HepG2 (cell line): ENCODE results near the gene KCNQ2. TPM values are rescaled to one million over a fixed set of nuclear protein-coding genes. Genes with fewer than 3 reads are reported as not detected.

Experiments
- ATAC-seq: fragments of 200-7000 bp; cut with Tn5 transposase; 3 replicates; pipeline ENCODE4 v1.9.1; 2020; ENCODE audit warnings: mild to moderate bottlenecking, moderate library complexity
- BruUV-seq: library from RNA; stranded (reverse); fragments of 400-500 nt; replicated peaks from 2 replicates; lab custom pipeline; 2021; lab: Mats Ljungman, UMichigan
- CTCF ChIA-PET: fragments of 300-600 bp; formaldehyde crosslinking; extraction: SDS; loops from one replicate; lab custom pipeline; 2021; ENCODE audit warnings: low total read pairs, inconsistent platforms, low intra/inter-chr PET ratio; lab: Yijun Ruan, JAX
- POLR2A ChIA-PET: fragments of 350-600 bp; sonication (Branson Sonifier 250); formaldehyde crosslinking; loops from one replicate; lab custom pipeline; 2020; ENCODE audit warnings: antibody characterized with exemption, inconsistent platforms; lab: Yijun Ruan, JAX
- DNase-seq: peaks from one replicate; pipeline ENCODE4 v3.0.0-alpha.2; 2015; ENCODE audit warnings: low spot score
- FAIRE-seq: peaks from 3 replicates; lab custom pipeline; 2011; peaks lifted over from hg19 to GRCh38; lab: Jason Lieb, UNC
- H2AFZ ChIP-seq: one replicate; pipeline ENCODE4 v1.6.1; 2011; ENCODE audit warnings: low read length, inconsistent platforms
- H3K27ac ChIP-seq: fragments of 300-600 bp; 3 replicates; pipeline ENCODE4 v1.8.0; 2011; ENCODE audit warnings: mixed run types, mild to moderate bottlenecking, mixed read lengths, low read length, inconsistent platforms; ENCODE audit not compliant: insufficient read depth; ENCODE audit errors: extremely low read length
- H3K27me3 ChIP-seq, 2 experiments: fragments of 200-600 bp in 1 of 2; 2 replicates in 1 of 2; 3 replicates in 1 of 2; pipeline versions ENCODE4 v1.6.0 to v1.8.0; 2011; ENCODE audit warnings: low read length in 2 of 2, mild to moderate bottlenecking in 2 of 2, moderate library complexity in 2 of 2, inconsistent platforms in 1 of 2; ENCODE audit not compliant: insufficient read depth in 2 of 2, control insufficient read depth in 1 of 2
- H3K36me3 ChIP-seq, 2 experiments: fragments of 200-600 bp in 1 of 2; replicated peaks in 1 of 2; 2 replicates in 1 of 2; 3 replicates in 1 of 2; pipeline versions ENCODE4 v1.5.1 to v1.8.0; 2011; ENCODE audit warnings: low read length in 2 of 2, inconsistent platforms in 1 of 2; ENCODE audit not compliant: insufficient read depth in 2 of 2, control insufficient read depth in 1 of 2
- H3K4me1 ChIP-seq: 2 replicates; pipeline ENCODE4 v1.5.1; 2012; ENCODE audit warnings: low read length, inconsistent platforms; ENCODE audit not compliant: insufficient read depth
- H3K4me2 ChIP-seq: 2 replicates; pipeline ENCODE4 v1.6.0; 2011; ENCODE audit warnings: low read depth, low read length, inconsistent platforms
- H3K4me3 ChIP-seq, 3 experiments: fragments of 200-600 bp in 1 of 3; sonication (generic), shearing (Covaris generic) in 1 of 3; replicated peaks in 1 of 3; 2 replicates each; pipeline ENCODE4 v1.5.1; 2011 to 2016; ENCODE audit warnings: low read length in 3 of 3, inconsistent platforms in 2 of 3, low read depth in 2 of 3, mild to moderate bottlenecking in 2 of 3, control low read depth in 1 of 3, mixed read lengths in 1 of 3; ENCODE audit not compliant: insufficient read depth in 1 of 3
- H3K79me2 ChIP-seq: one replicate; pipeline ENCODE4 v1.6.1; 2011; ENCODE audit warnings: low read length, inconsistent platforms; ENCODE audit not compliant: insufficient read depth
- H3K9ac ChIP-seq: 2 replicates; pipeline ENCODE4 v1.6.0; 2011; ENCODE audit warnings: mild to moderate bottlenecking, low read depth, low read length, inconsistent platforms; ENCODE audit not compliant: insufficient read depth
- H3K9me3 ChIP-seq: 2 replicates; pipeline ENCODE4 v1.5.1; 2012; ENCODE audit warnings: mild to moderate bottlenecking, low read length
- H4K20me1 ChIP-seq: 2 replicates; pipeline ENCODE4 v1.6.0; 2011; ENCODE audit warnings: inconsistent platforms, mild to moderate bottlenecking, low read length, moderate library complexity; ENCODE audit not compliant: insufficient read depth
- ZNF205 ChIP-seq: IDR thresholded peaks from 2 replicates; pipeline ENCODE4 v1.6.1; 2018; ENCODE audit warnings: missing biosample characterization, missing genetic modification reagents
- WGBS: methylation state at CpG from one replicate; pipeline ENCODE4 v1.1.6; 2017; ENCODE audit warnings: low lambda C conversion rate; 5-methylcytosine and 5-hydroxymethylcytosine counted together
- in situ Hi-C: cut with HindIII; loops from 2 replicates; pipeline ENCODE4 v1.10.0; 2017; ENCODE audit warnings: low pct_unique_long_range_greater_than_20kb; ENCODE audit not compliant: extremely low pct_ligation_motif_present
- intact Hi-C: fragments of 100-400 bp; cut with micrococcal nuclease; formaldehyde crosslinking; loops from one replicate; pipeline ENCODE4 v1.10.0; 2022; ENCODE audit not compliant: unreplicated experiment
- polyA plus RNA-seq, 8 experiments: library from polyadenylated mRNA; depleted of rRNA in 3 of 8; stranded (reverse) in 7 of 8; unstranded in 1 of 8; fragments of >200 nt; fragmentation: Illumina TruSeq in 4 of 8; extraction: Trizol in 4 of 8; gene quantifications; 2 replicates each; pipeline versions ENCODE4 v1.2.1 to v1.2.3, GENCODE V29; 2011 to 2016; ENCODE audit warnings: low read depth in 4 of 8, missing spikeins in 1 of 8, mixed read lengths in 1 of 8; ENCODE audit not compliant: insufficient read depth in 1 of 8
- total RNA-seq, 5 experiments: library from RNA; depleted of rRNA; stranded (reverse); fragments of >200 nt; fragmentation: Illumina TruSeq; extraction: Trizol; gene quantifications; 2 replicates each; pipeline ENCODE4 v1.2.3, GENCODE V29; 2016; ENCODE audit warnings: low read depth in 1 of 5
- TF ChIP-seq, protein P1 (sequence below): sonication (generic); formaldehyde crosslinking; IDR thresholded peaks from 2 replicates; pipeline ENCODE4 v1.5.0; 2020; ENCODE audit warnings: mild to moderate bottlenecking, missing genetic modification reagents, moderate library complexity
- TF ChIP-seq, protein P2 (sequence below): sonication (generic); formaldehyde crosslinking; IDR thresholded peaks from 2 replicates; pipeline ENCODE4 v1.4.0; 2020; ENCODE audit warnings: mild to moderate bottlenecking, missing genetic modification reagents

The KCNQ2 gene
- total and polyA plus RNA-seq, 2 of the 13 experiments (the other 11 are each of a cell fraction or from before 2014, with no cell fraction given) = not detected

DNA sequence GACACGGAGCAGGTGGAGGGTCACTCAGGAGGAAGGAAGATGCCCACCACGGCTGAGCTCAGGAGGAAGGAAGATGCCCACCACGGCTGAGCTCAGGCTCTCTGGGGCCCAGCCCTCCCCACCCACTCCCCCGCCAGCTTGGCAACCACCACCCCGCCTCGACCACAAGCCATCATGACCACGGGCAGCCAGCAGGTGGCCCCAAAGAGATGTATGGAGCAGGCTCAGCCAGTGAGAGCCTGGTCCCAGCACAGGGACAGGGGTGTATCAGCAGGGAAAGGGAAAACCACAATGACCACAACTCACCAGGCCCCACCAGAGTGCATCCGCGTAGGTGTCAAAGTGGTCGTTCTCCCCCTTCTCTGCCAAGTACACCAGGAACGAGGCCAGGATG, 30.4 kb downstream of the KCNQ2 start (continued):
- TF ChIP-seq, protein P1, sequence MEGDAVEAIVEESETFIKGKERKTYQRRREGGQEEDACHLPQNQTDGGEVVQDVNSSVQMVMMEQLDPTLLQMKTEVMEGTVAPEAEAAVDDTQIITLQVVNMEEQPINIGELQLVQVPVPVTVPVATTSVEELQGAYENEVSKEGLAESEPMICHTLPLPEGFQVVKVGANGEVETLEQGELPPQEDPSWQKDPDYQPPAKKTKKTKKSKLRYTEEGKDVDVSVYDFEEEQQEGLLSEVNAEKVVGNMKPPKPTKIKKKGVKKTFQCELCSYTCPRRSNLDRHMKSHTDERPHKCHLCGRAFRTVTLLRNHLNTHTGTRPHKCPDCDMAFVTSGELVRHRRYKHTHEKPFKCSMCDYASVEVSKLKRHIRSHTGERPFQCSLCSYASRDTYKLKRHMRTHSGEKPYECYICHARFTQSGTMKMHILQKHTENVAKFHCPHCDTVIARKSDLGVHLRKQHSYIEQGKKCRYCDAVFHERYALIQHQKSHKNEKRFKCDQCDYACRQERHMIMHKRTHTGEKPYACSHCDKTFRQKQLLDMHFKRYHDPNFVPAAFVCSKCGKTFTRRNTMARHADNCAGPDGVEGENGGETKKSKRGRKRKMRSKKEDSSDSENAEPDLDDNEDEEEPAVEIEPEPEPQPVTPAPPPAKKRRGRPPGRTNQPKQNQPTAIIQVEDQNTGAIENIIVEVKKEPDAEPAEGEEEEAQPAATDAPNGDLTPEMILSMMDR (CRISPR knock-in tag) = peak; percentile 70

DNA sequence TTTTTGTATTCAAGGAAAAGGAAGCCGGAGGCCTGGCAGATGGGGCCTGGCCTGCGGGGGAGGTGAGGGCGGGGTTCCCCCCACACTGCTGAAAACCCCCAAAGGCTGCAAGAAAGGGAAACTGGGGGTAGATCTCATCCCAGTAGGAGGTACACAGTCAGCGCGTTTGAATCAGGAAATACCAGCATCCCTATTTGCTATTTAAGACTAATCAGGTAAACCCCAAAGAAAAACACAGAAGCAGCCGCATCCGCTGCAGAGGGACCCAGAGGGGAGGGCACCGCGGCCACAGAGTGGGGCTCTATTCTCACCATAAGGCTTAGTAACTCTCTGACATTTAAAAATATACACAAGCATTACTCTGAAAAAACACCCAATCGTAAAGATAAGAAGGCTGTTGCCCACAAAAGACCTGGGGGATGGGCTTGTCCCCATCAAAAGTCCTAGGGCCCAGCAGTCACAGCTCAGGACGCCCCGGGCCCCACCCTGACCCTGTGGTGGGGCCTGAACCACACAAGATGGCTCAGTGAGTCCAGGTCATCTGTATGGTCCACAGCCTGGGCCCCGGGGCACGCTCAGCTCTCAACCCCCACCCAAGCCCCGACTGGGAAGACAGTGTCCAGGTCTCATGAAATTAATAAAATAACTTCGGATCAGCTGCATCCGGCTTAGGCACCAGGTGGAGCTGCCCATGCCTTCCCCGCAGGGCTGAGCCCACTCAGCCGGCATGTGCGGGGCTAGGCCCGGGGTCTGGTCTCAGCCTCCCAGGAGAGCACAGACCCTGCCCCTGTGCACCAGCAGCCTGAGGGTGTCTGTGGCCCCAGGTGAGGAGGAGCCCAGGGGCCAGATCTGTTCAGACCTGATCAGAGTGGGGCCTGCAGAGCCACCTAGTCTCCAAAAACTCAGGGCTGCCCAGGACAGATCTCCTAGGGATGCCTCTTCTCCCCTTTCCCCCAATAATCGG, 31.0 kb downstream of the KCNQ2 start:
- Histone ChIP-seq H3K9ac (no peak overlapping the region), H3K4me1 (no peaks in the 10 kb centered on the region), H3K27me3 (peaks cover 18 to 35% of the 10 kb centered on the region in 2 experiments), H3K4me3 (no peak overlapping the region), H3K9me3 (peaks cover 14% of the 10 kb centered on the region; the same call in 1 of the 2 replicates), H3K79me2 (no peaks in the 10 kb centered on the region), H3K27ac (no peak overlapping the region), H3K36me3 (no peaks in the 10 kb centered on the region), H2AFZ (no peak overlapping the region), H4K20me1 (0 out of 2 replicates have a peak, but pooled peaks cover 4% of the 10 kb centered on the region), H3K4me2 (no peak overlapping the region)
- no TSS peak for BruUV-seq
- ATAC-seq = peak; percentile 7; the same call in 2 of the 3 replicates
- DNase-seq = no peak
- TF ChIP-seq, protein P2, sequence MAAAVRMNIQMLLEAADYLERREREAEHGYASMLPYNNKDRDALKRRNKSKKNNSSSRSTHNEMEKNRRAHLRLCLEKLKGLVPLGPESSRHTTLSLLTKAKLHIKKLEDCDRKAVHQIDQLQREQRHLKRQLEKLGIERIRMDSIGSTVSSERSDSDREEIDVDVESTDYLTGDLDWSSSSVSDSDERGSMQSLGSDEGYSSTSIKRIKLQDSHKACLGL (CRISPR knock-in tag) = 0 out of 2 replicates have a peak, but pooled peaks have one; percentile 33
- no peak for TF ChIP-seq ZNF205 (CRISPR knock-in tag)
- ChIA-PET POLR2A (no interaction called here), CTCF (no interaction called here)
- in situ Hi-C loops = no loop called here
- WGBS = 38% methylated on average over 22 of the region's 22 CpGs
- FAIRE-seq = no peak
- intact Hi-C loops = no loop called here
